HCT116 (cell line): Measurements from ENCODE around the gene IFT88.

Source experiments
- CTCF ChIP-seq, 3 experiments: fragments of 200-600 bp in 1 of 3; sonication (generic) in 1 of 3; IDR thresholded peaks in 2 of 3; conservative IDR thresholded peaks in 1 of 3; 2 replicates each; pipeline ENCODE4 v1.5.1; 2012 to 2017; ENCODE audit warnings: low read depth in 2 of 3, low read length in 2 of 3, antibody characterized with exemption in 1 of 3, borderline replicate concordance in 1 of 3, control low read depth in 1 of 3, mild to moderate bottlenecking in 1 of 3, mixed read lengths in 1 of 3, mixed run types in 1 of 3, moderate library complexity in 1 of 3; ENCODE audit not compliant: insufficient read depth in 1 of 3
- EZH2 ChIP-seq: fragments of 200-600 bp; sonication (generic); IDR thresholded peaks from 2 replicates; pipeline ENCODE4 v1.6.1; 2017; ENCODE audit warnings: antibody characterized with exemption, mixed run types
- FOSL1 ChIP-seq: IDR thresholded peaks from 2 replicates; pipeline ENCODE4 v1.6.1; 2012; ENCODE audit warnings: low read depth
- POLR2AphosphoS5 ChIP-seq: IDR thresholded peaks from 2 replicates; pipeline ENCODE4 v1.6.1; 2011; ENCODE audit warnings: mild to moderate bottlenecking, low read depth, low read length, moderate library complexity
- REST ChIP-seq: IDR thresholded peaks from 2 replicates; pipeline ENCODE4 v1.6.1; 2012; ENCODE audit warnings: low read depth
- ZBTB33 ChIP-seq: IDR thresholded peaks from 2 replicates; pipeline ENCODE4 v1.6.1; 2011; ENCODE audit warnings: mild to moderate bottlenecking, low read length, moderate library complexity; ENCODE audit not compliant: insufficient replicate concordance; ENCODE audit errors: extremely low read depth

GRCh38 chr13:20658451-20659040 lies 91.6 kb downstream of the IFT88 start:
- TF ChIP-seq CTCF (IDR thresholded peaks at IDR 0.05 in 2 of 3, conservative IDR thresholded peaks at IDR 0.05 in 1 of 3; ENCODE audit: borderline replicate concordance in 1 of 3, insufficient read depth in 1 of 3, low read depth in 2 of 3, low read length in 2 of 3) (no peak), REST (no peak), POLR2AphosphoS5 (no peak), ZBTB33 (no peak), FOSL1 (no peak), EZH2 (no peak)
